Stimulated activated naive CD4-positive, alpha-beta T cell (primary cell): ENCODE data around the gene NELFB.

Source experiments
- DNase-seq, 6 experiments: peaks; one replicate each; lab custom pipeline; 2025; lab: John Stamatoyannopoulos, UW

NELFB gene

DNA sequence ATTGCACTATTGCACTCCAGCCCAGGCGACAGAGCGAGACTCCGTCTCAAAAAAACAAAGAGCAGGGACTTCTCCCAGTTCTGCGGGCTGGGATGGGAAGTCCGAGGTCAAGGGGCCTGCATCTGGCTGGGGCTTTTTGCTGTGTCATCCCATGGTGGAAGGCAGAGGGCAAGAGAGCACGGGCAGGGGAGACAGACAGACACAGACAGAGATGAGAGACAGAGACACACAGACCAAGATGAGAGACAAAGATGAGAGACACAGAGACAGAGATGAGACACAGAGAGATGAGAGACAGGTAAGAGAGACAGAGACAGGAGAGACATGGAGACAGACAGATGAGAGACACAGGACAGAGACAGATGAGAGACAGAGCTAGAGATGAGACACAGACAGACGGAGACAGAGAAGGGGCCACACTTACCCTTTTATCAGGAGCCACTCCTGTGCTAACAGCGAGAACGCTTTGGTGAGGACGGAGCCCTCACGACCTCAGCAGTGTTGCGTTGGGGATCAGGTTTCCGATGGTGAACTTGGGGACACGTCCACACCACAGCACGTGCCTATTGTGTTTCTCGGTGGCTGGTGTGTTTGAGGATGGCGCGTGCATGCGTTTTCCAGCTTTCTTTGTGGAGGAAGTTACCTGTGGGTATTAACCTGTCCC lies 13.5 kb downstream of the NELFB start:
- DNase-seq, result no peak

DNA sequence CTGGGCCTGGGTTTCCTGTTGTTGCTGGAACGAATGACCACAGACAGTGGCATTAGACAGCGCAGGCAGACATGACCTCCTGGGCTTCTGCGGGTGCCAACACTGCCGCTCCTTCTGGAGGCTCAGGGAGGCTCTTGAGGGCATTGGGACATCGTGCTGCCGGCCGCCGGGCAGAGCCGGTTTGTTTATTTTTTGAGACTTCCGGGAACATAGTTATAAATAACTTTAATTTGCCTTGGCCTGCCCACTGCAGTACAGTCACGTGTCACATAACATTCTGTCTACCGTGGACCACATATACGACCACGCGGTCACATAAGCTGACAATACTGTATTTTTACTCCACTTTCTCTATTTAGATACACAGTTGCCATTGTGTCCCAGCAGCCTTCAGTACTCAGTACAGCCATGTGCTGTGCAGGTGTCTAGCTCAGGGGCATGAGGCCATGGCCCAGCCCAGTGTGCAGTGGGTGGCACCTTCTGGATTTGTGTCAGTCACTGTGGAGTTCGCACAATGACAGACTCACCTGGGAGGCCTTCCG lies 14.2 kb downstream of the NELFB start:
- DNase-seq, result no peak

DNA sequence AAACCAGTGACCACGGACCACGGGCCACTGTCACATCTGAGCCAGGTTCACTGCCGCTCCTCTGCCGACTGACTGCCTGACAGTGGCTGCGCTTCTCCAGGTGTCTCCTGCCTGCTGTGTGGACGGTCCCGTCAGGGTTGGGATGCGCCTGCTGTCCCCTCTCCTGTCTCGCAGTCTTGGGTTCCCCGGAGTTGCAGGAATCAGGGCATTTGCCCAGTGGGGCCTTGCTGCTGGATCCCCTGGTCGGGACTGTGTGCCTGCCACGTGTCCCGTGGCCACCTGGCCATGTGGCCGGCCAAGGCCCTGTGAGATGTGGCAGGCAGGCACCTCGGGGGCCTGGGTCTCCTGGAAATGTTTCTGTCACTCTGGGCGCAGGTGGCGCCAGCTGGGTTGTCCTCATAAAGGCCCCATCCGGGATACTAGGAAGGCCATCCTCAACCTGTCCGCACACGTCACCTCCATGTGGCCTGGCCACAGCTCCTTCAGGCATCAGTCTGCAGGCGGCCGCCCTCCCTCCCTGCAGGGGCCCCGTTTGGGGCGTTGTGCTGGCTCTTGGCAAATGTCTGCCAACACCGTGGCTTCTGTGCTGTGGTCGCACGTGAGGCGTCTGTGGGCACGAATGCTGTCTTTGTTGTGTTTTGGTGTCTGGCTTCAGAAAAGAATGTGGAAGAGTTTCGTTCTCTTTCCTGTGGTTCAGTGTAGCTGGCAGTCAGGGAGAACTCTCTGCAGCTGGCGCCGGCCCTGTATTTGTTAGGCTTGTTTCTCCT lies 16.0 kb downstream of the NELFB start:
- peak in 4 of 6 experiments; percentile 18 to 55 (median 40) for DNase-seq

DNA sequence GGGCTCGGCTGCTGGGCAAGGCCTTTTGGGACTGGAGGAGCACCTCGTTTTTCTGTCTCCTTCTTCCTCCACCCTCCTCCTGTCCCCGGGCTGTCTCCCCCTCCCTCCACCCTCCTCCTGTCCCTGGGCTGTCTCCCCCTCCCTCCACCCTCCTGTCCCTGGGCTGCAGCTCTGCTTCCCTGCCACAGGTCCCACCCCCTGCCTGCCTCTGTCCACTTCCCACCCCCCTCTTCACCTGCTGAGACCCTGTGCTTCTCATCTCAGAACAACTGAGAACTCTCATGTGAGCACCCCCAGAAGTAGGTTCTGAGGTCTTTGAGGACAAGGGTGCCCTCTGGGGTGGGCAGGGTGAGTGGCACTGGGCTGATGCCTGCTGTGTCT lies 16.6 kb downstream of the NELFB start:
- DNase-seq, result no peak

DNA sequence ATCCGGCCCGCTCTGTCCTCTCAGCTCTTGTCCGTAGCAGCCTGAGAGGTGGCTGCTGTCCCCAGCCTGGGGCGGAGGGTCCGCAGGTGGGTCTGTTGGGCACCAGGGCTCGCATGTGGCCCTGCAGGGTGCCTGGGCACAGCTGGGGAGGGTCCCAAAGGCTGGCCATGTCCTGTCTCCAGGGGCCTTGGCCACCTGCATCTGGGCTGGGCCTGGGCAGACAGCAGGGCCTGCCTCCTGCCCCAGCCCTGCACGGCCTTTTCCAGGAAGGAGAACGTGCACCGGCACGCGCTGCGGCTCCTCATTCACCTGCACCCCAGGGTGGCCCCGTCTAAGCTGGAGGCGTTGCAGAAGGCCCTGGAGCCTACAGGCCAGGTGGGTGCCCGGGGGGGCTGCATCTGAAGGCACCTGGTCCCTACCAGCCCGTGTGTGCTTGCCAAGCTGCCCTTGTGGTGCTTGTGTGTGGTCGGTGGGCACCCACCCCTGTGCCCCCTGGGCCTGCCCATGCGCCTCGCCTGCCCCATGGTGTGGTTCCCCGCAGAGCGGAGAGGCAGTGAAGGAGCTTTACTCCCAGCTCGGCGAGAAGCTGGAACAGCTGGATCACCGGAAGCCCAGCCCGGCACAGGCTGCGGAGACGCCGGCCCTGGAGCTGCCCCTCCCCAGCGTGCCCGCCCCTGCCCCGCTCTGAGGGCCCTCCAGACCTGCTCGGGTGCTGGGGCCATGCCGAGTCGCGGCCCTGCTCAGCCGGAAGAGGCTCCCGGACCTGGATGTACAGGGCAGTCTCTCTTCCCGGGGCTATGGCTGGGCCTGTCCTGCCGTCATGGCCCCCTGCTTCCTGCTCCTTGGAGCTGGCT lies 17.3 kb downstream of the NELFB start:
- no peak for DNase-seq

DNA sequence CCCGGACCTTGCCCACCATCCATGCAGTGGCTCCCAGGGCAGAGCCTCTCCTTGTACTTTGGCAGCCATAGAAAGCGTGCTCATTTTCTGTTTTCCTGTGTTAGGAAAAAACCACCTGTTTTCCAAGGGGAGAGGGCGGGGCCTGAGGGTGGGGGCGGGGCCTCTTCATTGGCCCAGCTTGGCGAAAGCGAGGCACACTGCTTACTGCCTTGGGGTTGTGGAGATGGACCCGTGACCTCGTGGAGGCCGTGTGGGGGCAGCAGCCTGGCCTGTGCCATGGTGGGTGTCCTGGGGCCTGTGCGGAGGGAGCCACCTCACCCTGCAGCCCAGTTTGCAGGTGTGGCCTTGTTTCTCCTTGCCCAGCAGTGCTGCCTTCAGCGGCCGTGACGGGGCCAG lies 18.0 kb downstream of the NELFB start:
- no peak for DNase-seq

DNA sequence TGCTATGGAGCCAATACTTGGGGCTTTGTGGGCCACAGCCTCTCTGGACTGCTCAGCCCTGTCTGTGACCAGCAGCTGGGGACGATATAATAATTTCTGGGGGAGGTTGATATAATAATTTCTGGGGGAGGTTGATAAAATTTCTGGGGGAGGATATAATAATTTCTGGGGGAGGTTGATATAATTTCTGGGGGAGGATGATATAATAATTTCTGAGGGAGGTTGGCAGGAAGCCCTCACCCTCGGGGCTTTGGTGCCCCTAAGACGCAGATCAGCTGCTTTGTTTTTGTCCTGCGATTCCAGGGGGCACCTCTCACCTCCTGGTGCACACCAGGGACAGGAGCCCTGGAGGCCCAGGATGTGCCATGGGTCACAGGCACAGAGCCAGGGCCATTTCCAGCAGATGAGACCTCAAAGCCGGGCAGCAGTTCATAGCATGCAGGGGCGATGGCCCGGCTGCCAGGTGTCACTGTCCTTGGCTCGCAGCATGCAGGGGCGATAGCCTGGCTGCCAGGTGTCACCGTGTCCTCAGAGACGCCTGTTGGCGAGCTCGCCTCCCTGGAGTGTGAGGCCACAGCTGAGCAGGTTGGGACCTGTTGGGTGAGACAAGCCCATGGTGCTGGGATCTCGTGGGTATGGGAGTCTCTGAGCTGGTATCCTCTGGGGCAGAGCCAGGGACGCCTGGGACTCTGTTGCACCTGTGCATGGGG lies 18.6 kb downstream of the NELFB start:
- DNase-seq, result no peak

DNA sequence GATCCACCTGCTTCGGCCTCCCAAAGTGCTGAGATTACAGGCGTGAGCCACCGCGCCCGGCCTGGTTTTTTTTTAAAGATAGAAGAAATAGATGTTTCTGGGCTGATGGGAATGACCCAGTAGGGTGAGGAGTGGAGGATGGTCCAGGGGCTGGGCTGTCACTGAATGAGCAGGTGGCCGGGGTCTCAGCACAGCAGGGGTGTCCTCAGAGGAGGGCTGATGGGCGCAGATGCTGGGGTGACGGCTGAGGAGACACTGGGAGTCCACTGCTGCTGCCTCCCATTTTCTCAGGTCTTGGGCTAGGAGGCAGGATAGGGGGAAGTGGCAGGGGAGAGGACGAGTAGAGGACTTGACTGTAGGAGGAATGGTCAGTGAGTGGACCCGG lies 20.1 kb downstream of the NELFB start:
- no peak for DNase-seq

DNA sequence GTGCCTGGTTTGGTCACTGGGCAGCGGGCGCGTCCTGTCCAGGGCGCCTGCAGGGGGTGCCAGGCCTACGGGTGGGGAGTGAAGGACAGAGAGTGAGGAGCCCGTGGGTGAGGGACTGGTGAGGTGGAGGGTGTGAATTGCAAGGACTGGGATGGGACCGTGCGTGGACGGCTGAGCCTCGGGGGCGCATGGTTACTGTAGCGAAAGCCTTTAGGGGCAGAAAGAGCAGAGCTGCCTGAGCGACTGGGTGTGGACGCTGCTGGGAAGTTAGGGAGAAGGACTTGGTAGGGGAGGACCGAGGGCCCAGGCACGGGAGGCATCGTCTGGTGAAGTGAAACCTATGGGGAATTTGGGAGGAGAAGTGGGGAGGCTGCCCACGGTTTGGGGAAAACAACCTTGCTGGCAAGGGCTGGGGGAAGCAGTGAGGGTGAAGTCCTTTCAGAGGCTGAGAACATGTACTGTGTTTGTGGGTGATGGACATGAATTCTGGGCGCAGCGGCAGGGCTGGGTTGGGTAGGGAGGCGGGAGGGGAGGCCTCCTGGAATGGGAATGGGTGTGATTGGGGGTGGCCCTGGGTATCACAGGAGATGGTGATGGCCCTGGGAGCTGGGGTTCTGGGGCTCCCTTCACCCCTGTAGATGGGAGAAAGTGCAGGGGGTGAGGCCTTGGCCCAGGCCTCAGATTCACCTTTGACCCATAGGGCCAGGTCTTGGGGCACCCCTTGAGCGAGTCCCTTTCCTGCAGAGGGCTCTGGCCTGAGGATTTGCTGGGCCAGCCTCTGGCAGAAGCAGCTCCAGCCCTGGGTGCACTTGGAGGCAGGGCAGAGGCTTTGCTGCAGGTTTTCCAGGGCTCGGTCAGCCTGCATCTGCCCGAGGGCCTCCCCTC lies 20.7 kb downstream of the NELFB start:
- no peak for DNase-seq

DNA sequence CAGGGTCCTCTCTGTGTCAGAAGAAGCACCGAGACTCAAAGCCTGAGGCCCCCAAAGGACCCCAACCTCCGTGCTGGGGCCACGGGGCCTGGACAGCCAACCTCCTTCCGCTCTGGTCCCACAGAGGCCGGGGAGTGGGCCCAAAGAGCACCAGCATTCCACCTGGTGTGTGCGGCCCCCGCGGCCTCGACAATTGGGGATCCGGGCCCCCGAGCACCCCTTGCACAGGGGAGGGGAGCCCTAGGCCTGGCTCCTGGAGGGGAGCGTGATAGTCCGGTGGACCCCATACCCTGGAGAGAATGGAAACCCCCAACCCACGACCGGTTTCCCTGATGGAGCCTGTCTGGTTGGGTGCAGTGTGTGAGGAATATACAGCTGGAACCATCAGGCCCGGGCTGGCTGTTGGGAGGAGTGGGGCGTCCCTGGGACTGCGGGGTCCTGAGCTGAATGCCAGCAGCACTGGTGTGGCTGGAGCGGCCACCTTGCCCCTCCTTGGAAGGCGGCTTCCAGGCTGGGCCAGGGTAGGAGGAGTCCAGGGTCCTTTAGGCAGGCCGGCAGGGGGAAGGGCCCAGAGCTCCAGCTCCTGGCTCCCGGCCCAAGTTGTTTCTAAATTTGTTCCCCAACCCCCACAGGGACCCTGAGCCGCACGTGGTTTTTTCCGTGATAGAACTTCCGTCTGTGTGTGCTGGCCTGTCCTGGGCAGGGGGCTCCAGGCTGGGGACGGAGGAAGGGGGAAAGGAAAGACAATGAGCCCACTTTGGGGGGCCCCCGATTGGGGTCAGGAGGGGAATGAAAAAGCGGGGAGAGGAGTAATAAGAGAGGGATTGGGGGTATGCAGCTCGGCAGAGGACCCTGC lies 21.6 kb downstream of the NELFB start:
- no peak for DNase-seq

DNA sequence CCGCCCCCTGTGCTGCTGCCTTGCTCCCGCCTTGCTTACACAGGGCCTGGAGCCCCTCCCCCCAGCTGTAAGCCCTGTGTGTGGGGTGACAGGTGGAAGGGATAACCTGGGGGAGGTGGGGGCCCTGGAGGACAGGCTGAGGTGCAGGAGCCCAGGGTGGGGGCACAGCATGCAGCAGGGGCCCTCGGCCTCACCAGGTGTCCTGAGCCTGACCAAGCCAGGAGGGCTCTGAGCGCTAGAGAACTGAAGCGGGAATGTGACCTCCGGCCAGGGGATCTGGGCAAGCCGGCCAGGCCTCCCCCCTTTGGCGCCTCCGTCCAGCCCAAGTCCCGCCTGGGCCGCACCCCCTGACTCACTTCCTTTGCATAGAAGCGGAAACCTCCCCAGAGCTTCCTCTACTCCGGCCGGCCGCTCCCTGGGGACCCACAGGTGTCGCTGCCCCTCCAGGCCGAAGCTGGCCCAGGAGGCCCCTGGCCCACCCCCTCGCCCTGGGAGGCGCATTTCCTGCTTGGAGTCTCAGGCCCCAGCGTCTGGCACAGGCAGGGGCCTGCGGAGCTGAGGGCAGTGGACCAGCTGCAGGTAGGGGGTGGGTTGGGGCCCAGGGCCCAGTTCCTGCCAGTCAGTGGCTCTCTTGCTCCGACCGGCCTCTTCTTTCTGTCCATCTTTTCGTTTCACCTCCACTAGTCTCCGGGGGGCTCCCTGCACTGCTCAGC lies 22.4 kb downstream of the NELFB start, which contains the start of gene TOR4A:
Gene TOR4A (plus strand): TSS at position 398 of the 713 bp plus-strand sequence. CDS start 964 bp downstream, outside the sequence.
- no peak for DNase-seq

DNA sequence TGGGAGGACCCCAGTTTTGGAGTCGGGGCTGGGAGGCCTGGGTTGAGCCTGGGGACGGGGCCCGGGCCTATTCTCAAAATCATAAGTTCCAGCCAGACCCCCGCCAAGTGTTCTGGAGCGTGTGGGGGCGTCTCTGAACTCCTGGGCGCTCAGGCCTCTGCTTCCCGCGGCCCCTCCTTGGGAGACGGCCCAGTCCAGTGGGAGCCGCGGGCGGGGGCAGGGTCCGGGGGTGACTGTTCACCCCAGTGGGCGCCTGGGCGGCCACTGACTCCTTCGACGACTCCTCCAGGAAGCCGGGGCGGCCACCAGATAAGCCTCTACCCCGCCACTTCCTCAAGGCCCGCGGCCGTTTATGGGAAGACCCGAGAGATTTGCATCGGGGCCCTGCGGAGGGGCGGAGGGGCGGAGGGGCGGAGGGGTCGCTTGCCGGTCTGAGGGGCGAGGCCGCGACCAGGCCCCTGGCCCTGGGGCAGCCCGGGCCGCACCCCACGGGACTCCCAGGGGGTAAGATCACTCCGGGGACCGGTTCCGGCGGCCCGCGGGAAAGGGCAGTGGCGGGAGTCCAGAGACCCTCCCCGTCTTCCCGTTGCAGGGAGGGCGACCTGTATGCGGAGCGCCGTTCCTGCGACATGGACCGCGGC lies 23.1 kb downstream of the NELFB start:
- peak in 1 of 6 experiments; percentile 8 for DNase-seq

DNA sequence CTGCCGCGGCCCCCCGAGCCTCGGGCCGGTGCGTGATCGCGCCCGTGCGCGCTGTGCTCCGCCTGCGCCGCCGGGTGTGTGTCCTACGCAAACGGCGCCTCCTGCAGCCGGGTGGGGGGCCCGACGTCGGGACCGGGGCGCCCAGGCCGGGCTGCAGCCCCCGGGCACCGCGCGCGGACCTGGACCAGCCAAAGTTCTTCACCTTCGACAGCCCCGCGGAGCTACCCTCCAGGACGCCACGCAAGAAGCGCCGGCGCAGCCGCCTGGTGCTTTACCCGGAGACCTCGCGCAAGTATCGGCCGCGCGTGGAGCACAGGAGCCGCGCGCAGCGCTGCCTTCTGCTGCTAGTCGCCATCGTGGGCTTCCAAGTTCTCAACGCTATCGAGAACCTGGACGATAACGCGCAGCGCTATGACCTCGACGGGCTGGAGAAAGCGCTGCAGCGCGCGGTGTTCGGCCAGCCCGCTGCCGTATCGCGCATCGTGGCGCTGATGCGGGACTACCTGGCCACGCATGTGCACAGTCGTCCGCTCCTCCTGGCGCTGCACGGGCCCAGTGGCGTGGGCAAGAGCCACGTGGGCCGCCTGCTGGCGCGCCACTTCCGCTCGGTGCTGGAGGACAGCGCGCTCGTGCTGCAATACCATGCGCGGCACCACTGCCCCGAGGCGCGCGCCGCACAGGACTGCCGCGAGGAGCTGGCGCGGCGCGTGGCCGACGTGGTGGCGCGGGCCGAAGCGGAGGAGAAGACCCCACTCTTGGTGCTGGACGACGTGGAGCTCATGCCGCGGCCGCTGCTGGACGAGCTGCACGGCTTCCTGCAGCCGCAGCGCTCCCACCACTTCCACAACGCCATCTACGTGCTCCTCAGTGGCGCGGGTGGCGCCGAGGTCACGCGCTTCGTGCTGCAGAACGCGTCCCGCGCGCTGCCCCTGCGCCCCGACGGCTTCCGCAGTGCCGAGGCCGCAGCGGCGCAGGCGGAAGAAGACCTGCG lies 23.9 kb downstream of the NELFB start:
- no peak for DNase-seq

DNA sequence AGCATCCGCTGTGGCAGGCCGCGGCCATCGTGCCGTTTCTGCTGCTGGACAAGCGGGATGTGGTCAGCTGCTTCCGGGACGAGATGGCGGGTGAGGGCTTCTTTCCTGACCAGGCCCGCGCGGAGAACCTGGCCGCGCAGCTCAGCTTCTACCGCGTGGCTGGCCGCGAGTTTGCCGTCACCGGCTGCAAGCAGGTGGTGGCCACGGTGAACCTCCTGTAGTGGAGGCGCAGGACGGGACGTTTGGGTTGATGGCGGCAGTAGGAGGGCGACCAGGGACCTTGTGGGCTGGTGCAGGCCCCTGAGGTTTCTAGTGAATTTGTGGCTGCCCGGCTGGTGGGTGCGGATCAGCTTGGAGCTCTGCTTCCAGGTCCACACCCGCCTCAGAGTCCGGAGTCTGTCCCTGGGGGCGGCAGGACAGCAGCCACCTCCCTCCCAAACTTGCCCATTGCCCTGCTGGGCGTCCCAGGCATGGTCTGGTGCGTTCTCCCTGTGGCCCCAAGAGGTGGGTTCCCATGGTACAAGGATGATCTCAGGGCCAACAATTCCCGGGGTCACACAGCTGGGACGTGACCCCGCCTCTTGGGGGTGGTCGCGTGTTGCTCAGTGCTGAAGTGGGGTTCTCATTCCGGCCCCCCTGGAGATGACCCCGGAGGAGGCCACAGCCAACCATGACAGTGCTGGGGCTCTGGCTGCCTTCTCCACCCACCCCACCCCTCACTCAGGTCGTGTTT lies 24.8 kb downstream of the NELFB start:
- no peak for DNase-seq

DNA sequence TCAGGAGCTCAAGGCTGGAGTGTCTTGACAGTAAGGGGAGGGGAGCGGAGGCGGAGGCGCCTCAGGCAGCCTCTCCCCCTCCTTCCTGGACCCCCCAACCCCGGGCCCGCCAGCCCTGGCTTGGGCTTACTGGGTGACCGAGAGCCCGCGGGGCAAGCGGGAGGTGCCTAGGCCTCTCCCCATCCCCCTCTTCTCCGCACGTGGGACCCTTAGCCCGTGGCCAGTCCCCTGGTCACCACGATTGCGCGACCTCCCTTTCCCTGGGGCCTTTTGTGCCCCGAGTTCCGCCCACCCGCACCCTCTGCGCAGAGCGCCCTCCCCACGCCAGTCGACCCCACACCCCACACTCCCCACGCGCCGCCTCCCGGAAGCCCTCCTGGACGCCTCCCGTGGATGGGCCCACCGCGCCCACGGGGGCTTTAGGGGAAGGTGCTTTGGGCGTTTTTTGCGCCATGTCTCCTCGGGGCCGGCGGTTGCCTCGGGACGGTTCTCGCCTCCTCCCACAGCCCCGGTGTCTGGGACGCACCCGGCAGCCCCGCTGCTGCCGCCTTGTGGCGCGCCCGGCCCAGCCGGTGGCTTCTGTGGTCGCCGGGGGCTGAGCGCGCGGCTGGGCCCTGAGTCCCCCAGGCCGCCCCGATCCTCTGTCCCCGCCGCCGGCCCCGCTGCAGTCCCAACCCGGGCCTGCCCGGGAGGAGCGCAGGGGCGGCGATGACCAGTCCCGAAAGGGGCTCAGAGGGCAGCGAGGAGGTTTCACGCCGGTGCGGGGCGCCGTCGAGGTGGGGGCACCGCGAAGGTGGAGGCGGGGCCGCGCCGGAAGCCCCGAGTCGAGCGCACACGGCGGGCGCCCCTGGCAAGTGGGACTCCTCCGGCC lies 25.6 kb downstream of the NELFB start:
- no peak for DNase-seq
